Gastroesophageal sphincter (tissue), 4 donors: ENCODE data around the gene PRSS35. TPM values are rescaled to one million over a fixed set of nuclear protein-coding genes. Genes with fewer than 3 reads are reported as not detected.
A peak's percentile ranks its signal among the peaks of the same experiment; 100 is the strongest.

Experiments used
- ATAC-seq: fragments of 150-250 bp; one replicate; pipeline ENCODE4 v1.9.1; 2016; ENCODE audit warnings: mild to moderate bottlenecking, moderate library complexity
- H3K27ac ChIP-seq, 4 donors: fragments of 200-600 bp; sonication (generic) in 3 of 4; 1 replicate in 3 of 4; 2 replicates in 1 of 4; pipeline ENCODE4 v1.5.1; 2016 to 2019
- H3K27me3 ChIP-seq: fragments of 200-600 bp; sonication (generic); one replicate; pipeline ENCODE4 v1.5.1; 2019
- H3K36me3 ChIP-seq, 2 donors: fragments of 200-600 bp; sonication (generic); one replicate each; pipeline ENCODE4 v1.5.1; 2019; ENCODE audit warnings: control low read depth in 1 of 2
- H3K4me1 ChIP-seq, 3 donors: fragments of 200-600 bp; sonication (generic); 1 replicate in 2 of 3; 2 replicates in 1 of 3; pipeline ENCODE4 v1.5.1; 2016 to 2019; ENCODE audit warnings: control low read depth in 2 of 3
- H3K4me3 ChIP-seq, 2 donors: fragments of 200-600 bp; sonication (generic); one replicate each; pipeline ENCODE4 v1.5.1; 2019; ENCODE audit warnings: mild to moderate bottlenecking in 1 of 2, moderate library complexity in 1 of 2
- H3K9me3 ChIP-seq, 3 donors: fragments of 200-600 bp; sonication (generic); one replicate each; pipeline ENCODE4 v1.5.1; 2017 to 2019; ENCODE audit warnings: control low read depth in 2 of 3
- CTCF ChIP-seq, 4 experiments: fragments of 200-600 bp in 2 of 4; fragments of 450-650 bp in 2 of 4; sonication (generic) in 1 of 4; IDR thresholded peaks; one replicate each; pipeline ENCODE4 v1.5.1; 2017 to 2019; ENCODE audit warnings: antibody characterized with exemption in 4 of 4, mild to moderate bottlenecking in 2 of 4, moderate library complexity in 2 of 4
- EP300 ChIP-seq: sonication (generic); formaldehyde crosslinking; IDR thresholded peaks from one replicate; pipeline ENCODE4 v1.6.1; 2017; ENCODE audit warnings: antibody characterized with exemption, mild to moderate bottlenecking
- POLR2A ChIP-seq, 2 donors: fragments of 450-650 bp; IDR thresholded peaks; one replicate each; pipeline ENCODE4 v1.6.1; 2017; ENCODE audit warnings: antibody characterized with exemption in 2 of 2, mild to moderate bottlenecking in 2 of 2, moderate library complexity in 1 of 2
- POLR2AphosphoS5 ChIP-seq: sonication (generic); formaldehyde crosslinking; IDR thresholded peaks from one replicate; pipeline ENCODE4 v1.6.1; 2017; ENCODE audit warnings: antibody characterized with exemption
- whole genome bisulfite sequencing, 2 donors: methylation state at CpG; one replicate each; pipeline ENCODE4 v1.1.5; 2018; ENCODE audit warnings: low coverage in 1 of 2; 5-methylcytosine and 5-hydroxymethylcytosine counted together
- total RNA-seq, 4 donors: library from RNA; depleted of rRNA; stranded (reverse); fragments of >200 nt; gene quantifications; one replicate each; pipeline ENCODE4 v1.1.0, GENCODE V29; 2016

PRSS35 gene
- total RNA-seq, 4 donors from 2014 or later: 0.40 to 1.2 (median 0.46) TPM

GRCh38 chr6:83467620-83468036 lies 44.7 kb upstream of the PRSS35 start:
- H3K9me3 ChIP-seq: no peaks in the 10 kb centered on the region
- WGBS, 2 donors: 49 to 78% methylated on average over 2 to 3 of the region's 3 CpGs
- no peak overlapping the region for H3K27ac ChIP-seq
- H3K27me3 ChIP-seq: no peaks in the 10 kb centered on the region
- H3K4me1 ChIP-seq: no peaks in the 10 kb centered on the region
- ATAC-seq: peak; percentile 58
- no peak overlapping the region for H3K4me3 ChIP-seq
- no peaks in the 10 kb centered on the region for H3K36me3 ChIP-seq
- TF ChIP-seq POLR2AphosphoS5: no peak
- TF ChIP-seq POLR2A (IDR thresholded peaks at IDR 0.05): no peak
- TF ChIP-seq EP300: no peak
- TF ChIP-seq CTCF (IDR thresholded peaks at IDR 0.05): no peak

DNA sequence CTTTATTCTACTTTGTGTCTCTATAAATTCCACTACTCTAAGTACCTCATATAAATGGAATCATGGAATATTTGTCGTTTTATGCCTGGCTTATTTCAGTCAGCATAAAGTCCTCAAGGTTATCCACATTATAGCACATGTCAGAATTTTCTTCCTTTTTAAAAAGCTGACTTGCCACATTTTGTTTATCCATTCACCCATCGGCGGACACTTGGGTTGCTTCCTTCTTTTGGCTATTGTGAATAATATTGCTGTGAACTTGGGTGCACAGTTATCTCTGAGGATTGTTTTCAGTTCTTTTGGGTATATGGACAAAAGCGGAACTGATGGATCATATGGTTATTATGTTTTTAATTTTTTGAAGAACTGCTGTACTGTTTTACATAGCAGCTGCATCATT lies 42.3 kb upstream of the PRSS35 start:
- TF ChIP-seq EP300 (no peak), POLR2A (IDR thresholded peaks at IDR 0.05) (no peak), CTCF (IDR thresholded peaks at IDR 0.05) (no peak), POLR2AphosphoS5 (no peak)
- no peaks in the 10 kb centered on the region for H3K4me1 ChIP-seq
- no peaks in the 10 kb centered on the region for H3K27me3 ChIP-seq
- H3K27ac ChIP-seq: no peak overlapping the region
- no peak for ATAC-seq
- 57 to 73% methylated on average over 4 of the region's 4 CpGs for WGBS, 2 donors
- H3K36me3 ChIP-seq: no peaks in the 10 kb centered on the region
- no peak overlapping the region for H3K4me3 ChIP-seq
- H3K9me3 ChIP-seq: no peaks in the 10 kb centered on the region

DNA sequence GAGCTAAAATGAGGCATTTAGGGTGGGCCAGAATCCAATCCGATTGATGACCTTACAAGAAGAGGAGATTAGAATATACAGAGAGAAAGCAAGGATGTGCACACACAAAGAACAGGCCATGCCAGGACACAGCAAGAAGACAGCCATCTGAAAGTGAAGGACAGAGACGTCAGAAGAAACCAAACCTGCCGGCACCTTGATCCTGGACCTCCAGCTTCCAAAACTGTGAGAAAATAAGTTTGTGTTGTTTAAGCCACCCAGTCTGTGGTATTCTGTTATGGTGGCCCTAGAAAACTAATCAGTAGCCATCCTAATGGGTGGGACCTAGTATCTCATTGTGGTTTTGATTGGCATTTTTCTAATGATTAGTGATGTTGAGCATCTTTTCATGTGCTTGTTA lies 41.7 kb upstream of the PRSS35 start:
- TF ChIP-seq POLR2AphosphoS5: no peak
- no peak for TF ChIP-seq POLR2A (IDR thresholded peaks at IDR 0.05)
- no peak for TF ChIP-seq CTCF (IDR thresholded peaks at IDR 0.05)
- no peak for TF ChIP-seq EP300
- Histone ChIP-seq H3K27ac (no peak overlapping the region), H3K4me3 (no peak overlapping the region), H3K27me3 (no peaks in the 10 kb centered on the region), H3K36me3 (no peaks in the 10 kb centered on the region), H3K4me1 (no peaks in the 10 kb centered on the region), H3K9me3 (no peaks in the 10 kb centered on the region)
- WGBS, 2 donors: 79 to 90% methylated on average over 2 to 3 of the region's 3 CpGs
- no peak for ATAC-seq

DNA sequence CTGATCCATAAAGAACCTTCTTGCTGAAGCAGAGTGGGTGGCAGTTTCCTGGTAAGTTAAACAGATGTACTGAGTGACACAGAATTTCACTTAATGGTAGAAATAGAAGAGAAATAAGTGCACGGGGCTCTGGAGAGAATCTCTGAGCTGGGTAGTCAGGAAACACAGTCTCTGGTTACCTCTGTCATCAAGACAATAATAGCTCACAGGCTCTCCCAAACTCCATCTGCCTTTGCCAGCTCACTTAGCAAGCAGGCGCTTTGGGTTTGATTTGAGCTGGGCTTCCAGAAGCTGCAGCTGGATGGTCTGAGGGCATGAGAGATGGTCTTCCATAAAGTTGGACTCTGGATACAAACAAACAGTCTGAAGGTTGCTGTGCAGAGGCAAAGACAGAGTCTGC lies 39.6 kb upstream of the PRSS35 start:
- Histone ChIP-seq H3K27ac (no peak overlapping the region), H3K4me1 (no peaks in the 10 kb centered on the region), H3K36me3 (no peaks in the 10 kb centered on the region), H3K4me3 (no peak overlapping the region), H3K9me3 (no peaks in the 10 kb centered on the region), H3K27me3 (no peaks in the 10 kb centered on the region)
- ATAC-seq: no peak
- 75% methylated on average over 2 of the region's 2 CpGs; no CpG with 5 or more reads in 1 of the 2 donors for WGBS, 2 donors
- TF ChIP-seq POLR2AphosphoS5 (no peak), EP300 (no peak), CTCF (IDR thresholded peaks at IDR 0.05) (no peak), POLR2A (IDR thresholded peaks at IDR 0.05) (no peak)

DNA sequence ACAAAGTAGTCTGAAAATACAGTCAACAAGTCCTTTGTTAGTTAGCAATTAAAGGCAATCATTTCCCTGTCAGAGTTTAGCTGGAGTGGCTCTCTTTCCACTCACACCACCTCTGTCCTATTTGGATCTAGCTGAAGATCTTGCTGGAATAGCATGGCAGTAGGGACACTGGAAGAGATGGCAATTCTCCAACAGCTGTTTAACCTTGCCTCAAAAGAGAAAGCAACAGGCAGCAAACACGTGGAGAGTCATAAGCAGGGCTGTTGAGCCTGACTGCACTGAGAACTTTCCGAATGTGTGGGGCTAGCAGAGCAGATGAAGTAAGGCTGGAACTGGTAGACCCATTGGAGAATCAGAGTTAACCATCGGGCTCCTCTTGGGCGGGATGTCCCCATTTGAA lies 38.0 kb upstream of the PRSS35 start:
- H3K4me1 ChIP-seq: no peaks in the 10 kb centered on the region
- H3K9me3 ChIP-seq: no peaks in the 10 kb centered on the region
- 49 to 64% methylated on average over 4 of the region's 4 CpGs for WGBS, 2 donors
- TF ChIP-seq CTCF (IDR thresholded peaks at IDR 0.05): no peak
- TF ChIP-seq POLR2AphosphoS5: no peak
- no peak for TF ChIP-seq EP300
- no peak for TF ChIP-seq POLR2A (IDR thresholded peaks at IDR 0.05)
- peak; percentile 14 for ATAC-seq
- H3K36me3 ChIP-seq: no peaks in the 10 kb centered on the region
- H3K27me3 ChIP-seq: no peaks in the 10 kb centered on the region
- H3K27ac ChIP-seq: no peak overlapping the region
- H3K4me3 ChIP-seq: no peak overlapping the region
